G401.6 (cell line): ENCODE results near the gene NPY1R.

Source experiments
- FAIRE-seq: peaks from 2 replicates; lab custom pipeline; 2012; peaks lifted over from hg19 to GRCh38; lab: Jason Lieb, UNC

Gene NPY1R

GRCh38 chr4:163279713-163280112, 52.7 kb downstream of the NPY1R start:
- FAIRE-seq, result no peak

DNA sequence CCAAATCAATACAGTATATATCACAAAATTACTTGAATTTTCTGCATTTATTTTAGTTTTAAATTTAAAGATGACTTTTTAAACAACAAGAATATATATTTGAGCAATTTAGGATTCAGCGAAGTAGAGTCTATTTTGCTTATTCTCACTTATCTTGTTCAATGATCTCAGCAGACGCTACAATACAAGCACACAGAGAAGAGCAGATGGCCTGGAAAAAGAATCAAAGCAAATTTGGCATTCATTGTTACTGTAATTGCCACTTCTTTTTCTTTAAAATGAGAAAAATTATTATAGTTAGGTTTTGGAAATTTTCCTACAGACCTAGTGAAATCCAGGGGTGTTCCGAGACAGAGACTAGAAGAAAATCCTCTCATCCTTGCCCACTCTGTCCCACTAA, 57.5 kb downstream of the NPY1R start:
- FAIRE-seq, result no peak
